ENCODE results near the gene CHD2.
A peak's percentile ranks its signal among the peaks of the same experiment; 100 is the strongest.

Gene CHD2

DNA sequence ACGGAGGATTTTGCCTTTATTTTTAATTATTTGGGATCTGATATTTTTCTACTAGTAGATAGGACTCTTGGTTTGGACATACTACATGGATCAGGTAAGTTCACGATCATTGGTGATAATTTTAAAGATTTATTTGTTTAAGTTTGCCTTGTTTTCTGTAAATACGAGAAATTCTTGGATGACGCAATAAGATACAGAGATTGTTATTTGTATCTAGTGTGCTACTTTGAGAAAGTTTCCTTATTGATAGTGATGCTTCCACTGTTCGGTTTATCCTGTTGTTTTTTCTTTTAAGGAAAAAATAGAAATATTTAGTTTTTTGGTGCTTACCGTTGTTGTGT, 577 bp downstream of the CHD2 start:
- TF ChIP-seq, protein P1, sequence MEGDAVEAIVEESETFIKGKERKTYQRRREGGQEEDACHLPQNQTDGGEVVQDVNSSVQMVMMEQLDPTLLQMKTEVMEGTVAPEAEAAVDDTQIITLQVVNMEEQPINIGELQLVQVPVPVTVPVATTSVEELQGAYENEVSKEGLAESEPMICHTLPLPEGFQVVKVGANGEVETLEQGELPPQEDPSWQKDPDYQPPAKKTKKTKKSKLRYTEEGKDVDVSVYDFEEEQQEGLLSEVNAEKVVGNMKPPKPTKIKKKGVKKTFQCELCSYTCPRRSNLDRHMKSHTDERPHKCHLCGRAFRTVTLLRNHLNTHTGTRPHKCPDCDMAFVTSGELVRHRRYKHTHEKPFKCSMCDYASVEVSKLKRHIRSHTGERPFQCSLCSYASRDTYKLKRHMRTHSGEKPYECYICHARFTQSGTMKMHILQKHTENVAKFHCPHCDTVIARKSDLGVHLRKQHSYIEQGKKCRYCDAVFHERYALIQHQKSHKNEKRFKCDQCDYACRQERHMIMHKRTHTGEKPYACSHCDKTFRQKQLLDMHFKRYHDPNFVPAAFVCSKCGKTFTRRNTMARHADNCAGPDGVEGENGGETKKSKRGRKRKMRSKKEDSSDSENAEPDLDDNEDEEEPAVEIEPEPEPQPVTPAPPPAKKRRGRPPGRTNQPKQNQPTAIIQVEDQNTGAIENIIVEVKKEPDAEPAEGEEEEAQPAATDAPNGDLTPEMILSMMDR (IDR thresholded peaks at IDR 0.05): no peak
- H3K9me3 ChIP-seq (ENCODE audit: control insufficient read depth, low read length): no peaks in the 10 kb centered on the region
- peak overlapping the region; percentile 91 for H3K9ac ChIP-seq
- peaks cover 51% of the 10 kb centered on the region for H3K79me2 ChIP-seq
- H3K4me1 ChIP-seq: peaks cover 13% of the 10 kb centered on the region
- no peaks in the 10 kb centered on the region for H3K36me3 ChIP-seq (ENCODE audit: control insufficient read depth, insufficient read depth, low read length)
- peak overlapping the region; percentile 98 for H3K27ac ChIP-seq
- peak overlapping the region; percentile 94 for H3K4me2 ChIP-seq (ENCODE audit: low read length)
- H3K27me3 ChIP-seq (ENCODE audit: control insufficient read depth, insufficient read depth, low read length): no peaks in the 10 kb centered on the region
- H3K4me3 ChIP-seq (ENCODE audit: low read depth, low read length): peak overlapping the region; percentile 85
- H2AFZ ChIP-seq: peak overlapping the region; percentile 68

GRCh38 chr15:92901072-92901761, 1.1 kb downstream of the CHD2 start:
- H3K27me3 ChIP-seq (ENCODE audit: control insufficient read depth, insufficient read depth, low read length): no peaks in the 10 kb centered on the region
- H3K9me3 ChIP-seq (ENCODE audit: control insufficient read depth, low read length): no peaks in the 10 kb centered on the region
- peak overlapping the region; percentile 98 for H3K27ac ChIP-seq
- H3K4me3 ChIP-seq (ENCODE audit: low read depth, low read length): peak overlapping the region; percentile 85
- TF ChIP-seq, protein P1 (IDR thresholded peaks at IDR 0.05): no peak
- H3K4me2 ChIP-seq (ENCODE audit: low read length): peak overlapping the region; percentile 94
- peaks cover 16% of the 10 kb centered on the region for H3K4me1 ChIP-seq
- H3K9ac ChIP-seq: peak overlapping the region; percentile 91
- peaks cover 55% of the 10 kb centered on the region for H3K79me2 ChIP-seq
- H2AFZ ChIP-seq: no peak overlapping the region
- no peaks in the 10 kb centered on the region for H3K36me3 ChIP-seq (ENCODE audit: control insufficient read depth, insufficient read depth, low read length)

GRCh38 chr15:92901995-92902394, 1.9 kb downstream of the CHD2 start:
- H3K27me3 ChIP-seq (ENCODE audit: control insufficient read depth, insufficient read depth, low read length): no peaks in the 10 kb centered on the region
- H3K4me1 ChIP-seq: peaks cover 14% of the 10 kb centered on the region
- H3K9ac ChIP-seq: peak overlapping the region; percentile 46

GRCh38 chr15:92902737-92903593, 2.8 kb downstream of the CHD2 start:
- Histone ChIP-seq H3K4me2 (ENCODE audit: low read length) (peak overlapping the region; percentile 94), H3K36me3 (ENCODE audit: control insufficient read depth, insufficient read depth, low read length) (no peaks in the 10 kb centered on the region), H3K9me3 (ENCODE audit: control insufficient read depth, low read length) (no peaks in the 10 kb centered on the region), H3K4me3 (ENCODE audit: low read depth, low read length) (peak overlapping the region; percentile 85), H3K4me1 (peaks cover 15% of the 10 kb centered on the region), H3K27me3 (ENCODE audit: control insufficient read depth, insufficient read depth, low read length) (no peaks in the 10 kb centered on the region), H3K79me2 (peaks cover 56% of the 10 kb centered on the region), H3K27ac (peak overlapping the region; percentile 98), H2AFZ (no peak overlapping the region), H3K9ac (no peak overlapping the region)
- TF ChIP-seq, protein P1 (IDR thresholded peaks at IDR 0.05): no peak

More at GRCh38 chr15:92901995-92902394, 1.9 kb downstream of the CHD2 start:
- Histone ChIP-seq H3K36me3 (ENCODE audit: control insufficient read depth, insufficient read depth, low read length) (no peaks in the 10 kb centered on the region), H3K9me3 (ENCODE audit: control insufficient read depth, low read length) (no peaks in the 10 kb centered on the region), H2AFZ (no peak overlapping the region), H3K4me3 (ENCODE audit: low read depth, low read length) (peak overlapping the region; percentile 85), H3K27ac (peak overlapping the region; percentile 98), H3K79me2 (peaks cover 54% of the 10 kb centered on the region), H3K4me2 (ENCODE audit: low read length) (peak overlapping the region; percentile 94)
- TF ChIP-seq, protein P1 (IDR thresholded peaks at IDR 0.05): no peak

All from parathyroid adenoma (tissue), 2 donors.